NCI-H1048 (cell line): ENCODE results near the gene ITGB8.
A peak's percentile ranks its signal among the peaks of the same experiment; 100 is the strongest.

Source experiments
- DNase-seq: peaks from one replicate; lab custom pipeline; 2025; lab: John Stamatoyannopoulos, UW

Gene ITGB8

DNA sequence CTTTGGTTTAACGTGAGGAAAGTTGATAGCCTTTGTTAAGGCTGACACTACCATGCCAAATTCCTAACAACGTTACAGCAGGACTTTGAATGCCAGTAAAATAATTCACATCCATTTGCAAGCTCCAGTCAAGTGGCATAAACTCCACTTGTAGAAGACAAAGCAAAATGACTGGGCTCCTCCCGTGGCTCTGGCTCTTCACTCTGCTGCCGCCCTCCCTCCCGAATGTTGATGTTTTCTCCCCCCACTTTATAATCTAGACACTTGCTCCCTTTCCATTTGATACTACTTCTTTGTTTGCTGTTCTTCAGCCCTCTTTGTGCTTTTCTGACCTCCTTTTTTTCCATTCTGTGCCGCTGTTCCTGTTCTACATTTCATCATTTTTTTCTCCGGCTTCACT lies 22.8 kb upstream of the ITGB8 start:
- DNase-seq: no peak

DNA sequence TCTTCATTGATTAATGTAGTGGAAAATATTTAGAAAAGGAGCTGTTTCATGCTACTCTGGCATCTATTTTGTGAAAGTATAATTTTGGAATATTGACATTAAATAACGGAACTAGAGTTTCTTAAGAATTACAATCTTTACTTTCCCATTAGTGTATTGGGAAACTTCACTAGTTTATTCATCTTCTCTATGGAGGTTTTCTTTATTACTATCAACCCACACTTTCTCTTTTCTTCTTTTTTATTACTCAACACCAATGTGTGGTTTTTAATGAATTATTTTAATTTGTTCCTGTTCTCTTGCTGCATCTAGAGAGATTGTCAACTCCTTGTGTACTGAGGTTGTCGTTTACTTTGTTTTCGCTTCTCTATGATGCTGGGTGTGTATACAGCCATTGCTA lies 20.4 kb upstream of the ITGB8 start:
- DNase-seq: no peak

DNA sequence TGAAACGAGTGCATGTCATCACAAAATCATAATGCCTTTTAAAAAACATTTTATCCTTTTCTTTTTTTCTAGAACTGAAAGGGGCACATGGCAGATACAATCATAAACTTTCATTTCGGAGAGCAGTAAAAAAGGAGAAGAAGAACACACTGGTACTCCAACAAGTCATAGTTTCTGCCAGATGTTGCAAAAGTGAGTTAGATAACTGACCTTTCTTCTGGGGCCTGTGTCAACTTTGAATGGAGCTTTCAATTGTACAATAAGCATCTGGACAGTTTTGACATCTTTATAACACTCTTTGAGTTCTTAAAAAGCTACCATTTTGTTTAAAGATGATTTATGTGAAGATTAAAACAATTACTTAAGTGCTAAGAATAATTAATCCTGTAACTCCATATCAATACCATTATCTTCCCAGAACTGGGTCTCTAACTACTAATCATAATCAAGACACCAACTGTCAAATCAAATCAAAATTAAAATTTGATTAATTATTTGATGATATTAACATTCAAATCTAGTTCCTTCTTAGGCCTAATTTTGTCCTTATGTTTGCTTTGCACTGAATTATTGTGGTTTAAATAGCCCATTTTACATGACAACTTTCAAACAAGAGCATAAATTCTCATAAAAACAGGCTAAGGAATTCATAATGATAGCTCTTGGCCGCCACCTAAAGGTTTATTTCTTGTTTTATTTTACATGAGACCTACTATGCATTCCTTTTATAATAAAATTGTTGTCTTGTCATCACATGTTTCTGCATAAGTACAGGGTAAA lies 19.5 kb upstream of the ITGB8 start:
- no peak for DNase-seq

DNA sequence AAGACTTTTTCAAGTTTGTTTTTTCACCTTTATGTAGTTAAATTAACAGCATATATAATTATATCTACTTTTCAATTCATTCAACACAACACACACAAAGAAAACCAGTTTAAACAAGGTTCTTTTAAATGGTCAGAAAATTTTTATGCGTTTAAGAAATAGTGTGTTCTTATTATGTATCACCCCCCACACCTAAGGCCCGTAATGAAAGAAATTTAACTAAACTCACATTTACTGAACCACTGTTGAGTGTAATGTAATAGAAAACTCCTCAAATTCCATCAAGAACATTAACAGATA lies 19.0 kb upstream of the ITGB8 start:
- DNase-seq: no peak

DNA sequence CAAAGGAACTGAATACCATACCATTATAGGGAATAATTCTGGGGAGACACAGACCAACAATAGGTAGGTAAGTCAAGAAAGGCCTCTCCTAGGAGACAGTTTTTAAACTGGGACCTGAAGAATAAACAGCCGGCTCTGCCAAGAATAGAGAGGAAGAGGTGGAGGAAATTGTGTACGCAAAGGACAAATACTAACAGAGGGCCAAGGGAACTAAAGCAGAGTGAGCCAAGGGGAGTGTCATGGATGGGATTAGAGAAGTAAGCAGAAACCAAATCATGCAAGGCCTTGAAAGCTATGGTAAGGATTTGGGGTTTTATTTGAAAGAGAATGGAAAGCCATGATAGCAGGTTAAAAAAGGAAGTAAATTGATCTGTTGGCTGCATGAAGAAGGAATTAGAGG lies 18.1 kb upstream of the ITGB8 start:
- no peak for DNase-seq

DNA sequence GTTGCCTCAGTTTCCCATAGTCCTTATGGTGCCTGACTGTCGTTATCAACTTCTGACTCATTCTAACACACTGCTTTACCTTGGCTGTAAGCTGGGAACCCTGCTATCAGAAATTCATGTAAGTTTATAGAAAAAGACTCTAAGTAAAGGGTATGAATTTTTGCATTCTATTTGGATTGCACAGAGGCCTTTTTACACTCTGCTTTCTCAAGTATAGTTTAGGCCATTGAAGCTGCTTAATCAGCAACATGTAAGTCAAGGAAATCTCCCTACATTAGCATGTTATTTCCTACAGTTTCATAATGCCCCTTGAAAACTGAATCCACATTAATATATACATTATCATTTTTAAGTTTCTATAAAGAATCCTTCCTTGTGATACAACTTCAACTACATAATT lies 17.1 kb upstream of the ITGB8 start:
- DNase-seq: no peak

DNA sequence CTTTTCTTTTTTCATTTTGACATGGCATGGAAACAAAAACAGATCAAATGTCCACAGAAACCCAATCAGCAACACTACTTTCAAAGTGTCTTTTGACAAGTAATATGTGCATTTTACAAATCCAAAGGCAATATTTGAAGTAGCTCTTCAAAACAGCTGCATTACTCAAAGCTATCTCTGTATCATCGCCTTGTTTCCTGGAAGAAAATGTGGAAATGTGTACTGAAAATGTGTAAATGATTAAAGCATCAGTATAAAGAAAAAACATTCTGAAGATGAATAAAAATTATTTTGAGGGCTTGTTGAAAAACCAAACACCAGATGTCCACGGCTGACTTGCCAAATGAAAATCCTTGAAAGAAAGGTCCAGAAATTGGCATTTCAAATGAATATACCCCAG lies 16.5 kb upstream of the ITGB8 start:
- no peak for DNase-seq

DNA sequence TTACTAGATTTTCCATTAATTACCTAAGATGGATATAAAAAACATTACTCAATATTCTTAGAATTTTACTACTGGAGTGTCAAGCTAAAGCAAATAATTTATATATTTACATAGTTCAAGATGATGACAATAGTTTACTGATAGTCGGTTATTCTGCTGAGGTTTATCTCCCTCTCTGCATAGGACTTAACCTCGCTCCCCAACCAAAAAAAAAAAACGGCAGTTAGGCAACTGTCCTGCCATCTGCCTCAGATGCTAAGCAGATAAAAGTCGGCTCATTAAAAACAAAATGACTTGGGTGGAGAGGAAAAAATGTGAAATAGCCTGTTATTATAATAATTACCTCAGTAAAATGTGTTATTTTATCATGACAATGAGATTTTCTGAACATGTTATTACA lies 14.0 kb upstream of the ITGB8 start:
- no peak for DNase-seq

DNA sequence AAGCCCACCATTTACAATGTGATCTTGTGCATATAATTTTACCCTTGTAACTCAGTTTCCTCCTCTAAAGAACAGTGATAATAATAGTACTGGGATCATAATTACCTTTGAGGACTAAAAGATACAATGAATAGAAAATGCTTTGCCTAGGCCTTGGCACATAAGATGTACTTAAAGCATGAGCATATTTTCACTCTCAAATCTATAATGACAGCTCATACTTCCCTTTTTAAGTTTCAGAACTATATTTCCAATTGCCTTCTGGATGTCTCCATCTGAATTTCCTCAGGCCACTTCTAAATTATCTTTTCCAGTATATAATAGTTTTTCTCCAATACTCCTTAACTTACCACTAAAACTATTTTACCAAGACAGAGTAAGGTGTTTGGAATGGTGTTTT lies 13.3 kb upstream of the ITGB8 start:
- no peak for DNase-seq

DNA sequence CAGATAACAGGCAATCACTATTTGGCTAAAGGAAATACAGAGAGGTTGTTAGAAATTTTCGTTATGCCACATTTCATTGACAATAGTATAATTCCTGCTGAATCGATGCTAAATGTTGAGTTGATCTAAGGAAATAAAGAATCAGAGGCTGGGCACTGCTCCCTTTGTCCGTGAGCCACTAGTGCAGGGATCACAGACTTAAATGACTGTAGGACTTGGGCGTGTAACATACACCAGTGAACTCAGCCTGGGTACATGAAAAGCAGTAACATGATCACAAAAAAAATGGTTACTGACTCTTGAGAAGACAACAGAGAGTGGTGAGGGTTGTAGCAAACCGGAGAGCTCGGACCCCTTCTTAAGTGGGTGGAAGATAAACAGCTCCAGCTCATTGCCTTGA lies 11.8 kb upstream of the ITGB8 start:
- DNase-seq: no peak

DNA sequence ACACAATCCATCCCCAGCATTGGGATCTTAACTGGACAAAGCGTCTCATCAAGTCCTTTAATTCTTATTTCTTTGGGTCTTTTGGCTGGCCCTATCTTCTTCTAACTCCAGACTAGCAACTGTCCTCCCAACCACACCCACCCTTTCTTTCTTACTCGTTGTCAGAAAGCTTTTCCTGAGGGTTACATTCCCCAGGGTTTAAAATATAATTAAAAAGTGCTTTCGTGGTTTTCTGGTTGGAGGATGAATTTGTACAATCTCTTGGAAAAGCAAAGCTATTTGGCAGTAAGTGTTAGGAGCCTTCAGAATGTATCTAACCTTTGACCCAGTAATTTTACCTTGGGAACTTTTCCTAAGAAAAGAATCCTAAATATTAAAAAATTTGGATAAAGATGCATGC lies 10.4 kb upstream of the ITGB8 start:
- no peak for DNase-seq

DNA sequence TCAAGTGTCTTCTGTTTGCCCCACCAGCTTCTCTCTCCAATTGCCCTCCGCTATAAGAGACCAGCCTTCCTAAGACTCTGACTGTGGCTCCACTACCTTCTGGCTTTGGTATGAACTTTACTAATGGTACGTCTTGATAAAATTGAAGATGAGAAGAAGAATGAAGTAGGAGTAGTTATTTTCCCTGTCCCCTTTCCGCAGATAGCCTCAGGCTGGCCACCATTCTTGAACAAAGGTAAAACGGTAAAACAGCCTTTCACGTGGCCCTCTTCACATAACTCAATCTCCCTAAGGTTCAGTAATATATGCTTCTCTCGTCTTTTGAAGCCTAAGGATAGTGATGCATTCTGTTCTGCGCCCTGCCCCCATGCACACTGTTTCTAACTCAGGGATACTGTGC lies 9.9 kb upstream of the ITGB8 start:
- DNase-seq: no peak

DNA sequence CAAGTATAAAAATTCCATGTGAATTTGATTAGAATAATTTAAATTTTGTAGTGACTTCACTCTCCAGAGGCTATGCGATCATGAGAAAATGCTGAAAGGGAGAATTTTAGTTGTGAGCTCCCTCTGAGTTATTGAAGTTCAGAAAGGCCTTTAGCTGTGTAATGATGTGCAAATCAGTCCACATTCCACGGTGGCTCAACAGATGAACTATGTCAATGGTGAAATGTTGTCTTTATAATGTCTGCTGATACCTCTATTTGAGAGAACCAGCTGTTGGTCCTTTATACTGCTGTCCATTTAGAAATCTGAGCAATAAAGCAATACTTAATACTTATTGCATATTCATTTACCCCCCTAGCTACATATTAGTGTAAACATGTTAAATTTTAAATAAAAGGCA lies 7.1 kb upstream of the ITGB8 start:
- no peak for DNase-seq

DNA sequence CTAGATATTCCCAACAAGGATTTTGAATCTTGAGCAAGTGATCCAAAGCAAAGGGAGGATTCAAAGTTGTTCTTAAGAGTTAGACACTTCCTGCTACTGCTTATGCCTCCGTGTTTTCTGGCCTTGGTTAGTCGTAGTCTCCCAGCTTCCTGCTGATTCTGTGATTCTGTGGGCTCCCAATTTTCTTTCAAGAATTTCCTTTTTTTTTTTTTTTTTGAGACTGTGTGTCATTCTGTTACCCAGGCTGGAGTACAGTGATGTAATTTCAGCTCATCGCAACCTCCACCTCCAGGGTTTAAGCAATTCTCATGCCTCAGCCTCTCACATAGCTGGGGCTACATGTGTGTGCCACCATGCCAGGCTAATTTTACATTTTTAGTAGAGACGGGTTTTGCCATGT lies 4.4 kb upstream of the ITGB8 start:
- no peak for DNase-seq

DNA sequence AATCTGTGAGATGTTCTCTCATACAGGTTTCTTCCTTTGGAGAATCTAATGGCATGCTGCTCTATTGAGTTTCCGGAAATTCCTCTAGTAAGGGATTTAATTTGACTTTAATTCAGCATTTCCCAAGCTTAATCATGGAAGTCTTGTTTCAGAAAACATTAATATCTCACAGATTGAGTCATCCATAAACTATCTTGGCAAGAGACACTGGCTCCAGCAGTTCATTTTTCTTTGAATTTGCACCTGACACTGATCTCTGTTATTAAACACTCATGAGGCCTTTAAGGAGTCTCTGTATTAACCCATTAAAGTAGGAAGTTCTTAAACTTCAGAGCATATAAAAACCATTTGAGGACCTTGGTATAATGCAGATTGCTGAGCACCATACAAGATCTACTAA lies 3.6 kb upstream of the ITGB8 start:
- no peak for DNase-seq

DNA sequence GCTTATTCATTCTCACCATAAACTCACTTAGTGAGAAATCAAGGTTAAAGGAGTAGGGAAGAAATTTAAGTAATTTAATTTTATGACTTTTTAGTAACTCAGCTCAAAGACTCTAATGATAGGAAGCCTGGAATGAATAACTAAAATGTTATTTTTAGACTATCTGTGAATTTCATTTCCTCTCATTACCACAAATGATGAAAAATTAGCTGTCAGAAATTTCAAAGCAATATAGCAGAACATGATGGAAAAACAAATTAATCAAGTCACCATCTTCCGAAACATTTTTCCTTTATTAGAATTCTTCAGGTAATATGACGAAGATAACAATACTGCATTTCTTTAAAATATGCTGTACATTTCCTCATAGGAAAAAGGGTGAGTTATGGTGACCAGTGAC lies 2.7 kb upstream of the ITGB8 start:
- no peak for DNase-seq

DNA sequence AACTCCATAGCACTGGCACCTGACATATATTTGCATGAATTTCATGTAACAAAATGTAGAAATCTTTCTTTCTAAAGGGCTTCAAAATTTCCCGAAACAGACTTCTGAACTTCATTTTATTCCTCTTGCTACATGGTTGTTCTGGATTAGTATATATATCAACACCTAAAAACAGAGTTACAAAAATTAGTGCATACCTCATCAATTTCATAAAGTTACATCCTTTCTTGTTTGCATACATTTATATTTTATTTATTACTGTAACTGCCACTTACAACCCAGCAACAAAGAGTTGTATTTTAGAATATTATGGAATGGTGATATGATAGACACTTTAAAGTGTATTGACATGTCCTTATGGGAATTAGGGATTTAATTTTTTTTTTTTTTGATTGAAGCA lies 2.0 kb upstream of the ITGB8 start:
- DNase-seq: no peak

DNA sequence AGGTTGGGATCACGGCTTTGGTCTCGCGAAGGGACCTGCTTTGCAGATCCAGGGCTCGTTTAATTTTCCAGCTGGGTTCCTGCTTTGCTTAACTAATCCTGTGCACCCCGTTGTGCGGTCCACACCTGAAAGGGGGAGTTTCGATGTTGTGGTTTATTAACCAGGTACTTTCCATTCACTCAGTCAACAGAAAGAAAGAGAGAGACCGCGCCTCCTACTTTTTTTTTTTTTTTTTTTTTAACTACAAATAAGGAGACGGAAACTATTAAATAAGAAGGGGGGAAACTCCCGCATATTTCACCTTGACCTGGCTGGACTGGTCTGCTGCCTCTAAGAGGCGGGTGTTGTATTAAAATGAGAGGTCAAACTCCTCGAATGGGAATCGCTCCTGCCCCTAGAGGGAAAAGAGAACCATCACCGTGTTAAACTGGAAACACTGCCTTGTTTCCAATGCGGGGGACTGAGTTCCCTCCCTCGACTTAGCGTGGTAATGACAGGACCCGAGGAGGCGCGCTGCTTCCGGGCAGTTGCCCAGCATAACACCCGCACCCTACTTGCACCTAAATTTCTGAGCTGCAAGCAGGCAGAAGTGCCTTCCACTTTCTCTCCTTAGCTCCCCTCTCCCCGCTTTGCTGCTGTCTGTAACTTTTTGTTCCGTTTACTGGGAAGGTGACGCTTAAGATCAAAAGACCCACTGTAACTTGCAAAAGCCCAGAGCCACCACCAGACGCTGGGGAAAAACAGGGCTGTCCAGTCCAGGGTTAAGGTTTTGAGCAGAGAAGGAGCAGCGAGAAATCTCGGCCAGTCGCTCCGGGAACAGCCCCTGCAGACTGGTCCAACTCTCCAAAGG lies 1.1 kb upstream of the ITGB8 start:
- no peak for DNase-seq

DNA sequence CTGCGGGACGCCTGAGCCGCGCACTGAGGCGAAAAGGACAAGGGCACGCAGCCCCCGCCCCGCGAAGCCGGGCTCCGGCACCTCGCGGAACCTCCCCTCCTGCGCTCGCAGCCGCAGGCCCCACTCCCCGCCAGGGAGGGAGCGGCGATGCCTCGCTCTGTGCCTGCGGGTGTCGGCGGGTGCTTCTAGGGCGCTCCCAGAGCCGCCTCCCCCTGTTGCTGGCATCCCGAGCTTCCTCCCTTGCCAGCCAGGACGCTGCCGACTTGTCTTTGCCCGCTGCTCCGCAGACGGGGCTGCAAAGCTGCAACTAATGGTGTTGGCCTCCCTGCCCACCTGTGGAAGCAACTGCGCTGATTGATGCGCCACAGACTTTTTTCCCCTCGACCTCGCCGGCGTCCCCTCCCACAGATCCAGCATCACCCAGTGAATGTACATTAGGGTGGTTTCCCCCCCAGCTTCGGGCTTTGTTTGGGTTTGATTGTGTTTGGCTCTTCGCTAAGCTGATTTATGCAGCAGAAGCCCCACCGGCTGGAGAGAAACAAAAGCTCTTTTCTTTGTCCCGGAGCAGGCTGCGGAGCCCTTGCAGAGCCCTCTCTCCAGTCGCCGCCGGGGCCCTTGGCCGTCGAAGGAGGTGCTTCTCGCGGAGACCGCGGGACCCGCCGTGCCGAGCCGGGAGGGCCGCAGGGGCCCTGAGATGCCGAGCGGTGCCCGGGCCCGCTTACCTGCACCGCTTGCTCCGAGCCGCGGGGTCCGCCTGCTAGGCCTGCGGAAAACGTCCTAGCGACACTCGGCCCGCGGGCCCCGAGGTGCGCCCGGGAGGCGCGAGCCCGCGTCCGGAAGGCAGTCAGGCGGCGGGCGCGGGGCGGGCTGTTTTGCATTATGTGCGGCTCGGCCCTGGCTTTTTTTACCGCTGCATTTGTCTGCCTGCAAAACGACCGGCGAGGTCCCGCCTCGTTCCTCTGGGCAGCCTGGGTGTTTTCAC lies 519 bp downstream of the ITGB8 start:
- DNase-seq: peak; percentile 42

DNA sequence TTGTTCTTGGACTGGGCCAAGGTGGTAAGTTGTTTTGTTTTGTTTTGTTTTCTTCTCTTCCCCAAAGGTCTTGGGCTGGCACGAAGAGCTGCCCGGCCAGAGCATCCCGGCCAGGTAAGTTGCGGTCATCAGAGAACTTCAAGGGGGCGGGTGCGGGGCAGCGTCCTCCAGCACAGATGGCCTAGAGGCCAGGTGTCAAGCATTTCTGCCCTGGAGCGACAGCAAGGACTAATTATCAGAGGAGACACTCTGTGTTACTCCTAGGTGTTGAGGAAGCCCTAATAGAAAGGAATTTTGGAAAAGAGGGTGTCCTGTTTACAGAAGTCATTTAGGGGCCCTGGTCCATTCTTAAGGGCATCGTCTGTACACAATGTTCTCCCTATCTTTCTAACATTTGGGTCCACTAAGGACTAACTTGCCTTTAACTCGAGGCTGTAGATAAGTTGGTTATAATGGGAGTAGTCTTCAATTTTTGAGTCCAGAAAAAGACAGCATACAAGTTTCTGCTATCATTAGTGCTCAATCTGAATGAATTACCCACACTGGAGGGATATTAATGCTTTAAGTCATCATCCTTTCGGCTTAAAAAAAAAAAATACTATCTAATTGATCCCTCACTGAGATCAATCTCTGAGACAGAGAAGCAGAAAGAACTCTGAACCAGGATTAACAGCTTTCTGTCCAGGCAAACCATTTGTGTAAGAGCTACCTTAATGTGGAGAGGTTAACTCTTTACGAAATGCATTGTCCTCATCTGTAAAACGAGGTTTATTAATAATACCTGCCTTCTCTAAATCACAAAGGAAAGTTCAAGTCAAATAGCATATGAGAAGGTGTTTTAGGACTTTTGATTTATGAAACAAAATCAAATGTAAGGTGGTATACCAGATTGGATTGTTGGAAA lies 1.5 kb downstream of the ITGB8 start:
- no peak for DNase-seq

DNA sequence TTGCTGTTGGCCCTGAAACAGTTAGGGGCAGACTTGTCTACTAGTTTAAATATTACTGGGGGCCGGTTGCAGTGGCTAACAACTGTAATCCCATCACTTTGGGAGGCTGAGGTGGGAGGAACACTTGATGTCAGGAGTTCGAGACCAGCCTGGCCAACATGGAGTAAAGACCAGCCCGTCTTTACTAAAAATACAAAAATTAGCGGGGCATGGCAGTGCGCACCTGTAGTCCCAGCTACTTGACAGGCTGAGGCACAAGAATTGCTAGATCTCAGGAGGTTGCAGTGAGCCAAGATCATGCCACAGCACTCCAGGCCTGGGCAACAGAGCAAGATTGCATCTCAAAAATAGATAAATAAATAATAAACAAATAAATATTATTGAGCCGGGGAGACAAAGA lies 7.6 kb downstream of the ITGB8 start:
- no peak for DNase-seq

DNA sequence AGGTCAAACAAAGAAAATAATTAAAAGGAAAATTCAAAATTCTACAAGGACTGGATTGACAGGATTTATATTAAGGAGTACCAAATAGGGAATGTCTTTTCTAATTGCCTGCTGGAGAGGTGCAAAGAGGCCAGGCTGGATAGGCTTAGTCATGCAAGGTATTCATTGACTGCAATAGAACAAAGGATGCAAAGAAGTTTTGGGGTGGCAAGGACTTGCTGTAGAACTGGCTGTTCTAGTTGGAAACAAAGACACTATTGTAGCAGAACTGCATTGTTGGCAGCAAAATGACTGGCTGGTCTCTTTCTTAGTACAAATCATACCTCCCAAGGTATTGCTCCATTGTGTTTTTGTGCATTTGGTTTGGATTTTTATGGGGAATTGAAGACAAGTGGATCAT lies 10.1 kb downstream of the ITGB8 start:
- DNase-seq: peak; percentile 56
